ENCODE results near the gene RAB28.

RAB28 gene

GRCh38 chr4:13340672-13341071, 143.5 kb downstream of the RAB28 start:
- TF ChIP-seq POLR2A (IDR thresholded peaks at IDR 0.05; ENCODE audit: extremely low read depth, insufficient read length) (no peak), MYC (IDR thresholded peaks at IDR 0.05; ENCODE audit: low read depth, low read length) (no peak)
- TF ChIP-seq, protein P1, sequence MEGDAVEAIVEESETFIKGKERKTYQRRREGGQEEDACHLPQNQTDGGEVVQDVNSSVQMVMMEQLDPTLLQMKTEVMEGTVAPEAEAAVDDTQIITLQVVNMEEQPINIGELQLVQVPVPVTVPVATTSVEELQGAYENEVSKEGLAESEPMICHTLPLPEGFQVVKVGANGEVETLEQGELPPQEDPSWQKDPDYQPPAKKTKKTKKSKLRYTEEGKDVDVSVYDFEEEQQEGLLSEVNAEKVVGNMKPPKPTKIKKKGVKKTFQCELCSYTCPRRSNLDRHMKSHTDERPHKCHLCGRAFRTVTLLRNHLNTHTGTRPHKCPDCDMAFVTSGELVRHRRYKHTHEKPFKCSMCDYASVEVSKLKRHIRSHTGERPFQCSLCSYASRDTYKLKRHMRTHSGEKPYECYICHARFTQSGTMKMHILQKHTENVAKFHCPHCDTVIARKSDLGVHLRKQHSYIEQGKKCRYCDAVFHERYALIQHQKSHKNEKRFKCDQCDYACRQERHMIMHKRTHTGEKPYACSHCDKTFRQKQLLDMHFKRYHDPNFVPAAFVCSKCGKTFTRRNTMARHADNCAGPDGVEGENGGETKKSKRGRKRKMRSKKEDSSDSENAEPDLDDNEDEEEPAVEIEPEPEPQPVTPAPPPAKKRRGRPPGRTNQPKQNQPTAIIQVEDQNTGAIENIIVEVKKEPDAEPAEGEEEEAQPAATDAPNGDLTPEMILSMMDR (IDR thresholded peaks at IDR 0.05; ENCODE audit: low read depth, low read length): no peak
- TF ChIP-seq, protein P2, sequence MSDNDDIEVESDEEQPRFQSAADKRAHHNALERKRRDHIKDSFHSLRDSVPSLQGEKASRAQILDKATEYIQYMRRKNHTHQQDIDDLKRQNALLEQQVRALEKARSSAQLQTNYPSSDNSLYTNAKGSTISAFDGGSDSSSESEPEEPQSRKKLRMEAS (IDR thresholded peaks at IDR 0.05; ENCODE audit: low read depth, low read length): no peak
- no peak overlapping the region for H3K4me3 ChIP-seq (ENCODE audit: low read depth, low read length)
- no peak for DNase-seq (ENCODE audit: low read depth)

GRCh38 chr4:13331827-13332226, 152.3 kb downstream of the RAB28 start:
- DNase-seq (ENCODE audit: low read depth): no peak
- no peak overlapping the region for H3K4me3 ChIP-seq (ENCODE audit: low read depth, low read length)
- TF ChIP-seq, protein P2 (IDR thresholded peaks at IDR 0.05; ENCODE audit: low read depth, low read length): no peak
- TF ChIP-seq, protein P1 (IDR thresholded peaks at IDR 0.05; ENCODE audit: low read depth, low read length): no peak
- no peak for TF ChIP-seq MYC (IDR thresholded peaks at IDR 0.05; ENCODE audit: low read depth, low read length)
- no peak for TF ChIP-seq POLR2A (IDR thresholded peaks at IDR 0.05; ENCODE audit: extremely low read depth, insufficient read length)

DNA sequence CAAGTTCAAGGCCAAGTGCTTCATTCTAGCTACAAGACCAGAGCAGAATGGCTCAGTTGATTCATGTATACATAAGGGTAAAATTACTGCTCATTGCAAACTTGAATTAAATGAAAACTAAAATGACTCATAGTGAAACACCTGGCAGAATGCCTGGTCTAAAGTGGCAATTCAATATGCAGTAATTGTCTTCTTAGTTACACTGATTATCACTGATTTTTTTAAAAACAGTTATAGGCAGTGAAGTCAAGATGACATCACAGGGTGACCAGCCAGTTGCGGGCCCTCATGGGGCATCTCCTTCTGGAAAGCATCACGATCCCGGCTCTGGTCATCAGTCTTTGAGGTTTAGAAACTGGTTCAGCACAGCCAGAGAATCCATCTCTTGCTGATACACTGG, 154.2 kb downstream of the RAB28 start:
- TF ChIP-seq, protein P1 (IDR thresholded peaks at IDR 0.05; ENCODE audit: low read depth, low read length): no peak
- TF ChIP-seq MYC (IDR thresholded peaks at IDR 0.05; ENCODE audit: low read depth, low read length): no peak
- TF ChIP-seq, protein P2 (IDR thresholded peaks at IDR 0.05; ENCODE audit: low read depth, low read length): no peak
- no peak overlapping the region for H3K4me3 ChIP-seq (ENCODE audit: low read depth, low read length)
- no peak for DNase-seq (ENCODE audit: low read depth)

DNA sequence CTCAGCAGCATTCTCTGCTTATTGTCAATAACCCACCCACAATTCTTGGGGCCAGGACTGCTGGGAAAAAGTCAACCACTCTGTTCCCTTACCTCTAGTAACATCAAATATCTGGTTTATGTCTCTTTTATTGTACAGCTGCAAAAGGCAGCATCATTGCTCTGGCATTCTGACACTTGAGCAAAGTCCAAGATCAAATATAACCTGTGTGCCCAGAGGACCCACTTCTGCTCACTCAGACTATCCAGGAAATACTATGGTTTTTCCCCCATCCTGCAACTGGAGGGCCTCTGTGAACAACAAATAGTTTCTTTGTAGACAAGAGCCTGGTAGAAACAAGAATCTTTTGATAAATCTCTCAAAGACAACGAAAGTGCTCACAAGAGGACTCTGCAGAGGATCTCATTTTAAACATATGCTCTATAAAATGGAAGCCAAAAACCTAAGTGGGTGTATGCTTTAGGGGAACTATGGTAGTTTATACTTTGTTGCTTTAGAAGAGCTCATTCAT, 154.7 kb downstream of the RAB28 start:
- no peak for TF ChIP-seq MYC (IDR thresholded peaks at IDR 0.05; ENCODE audit: low read depth, low read length)
- TF ChIP-seq, protein P2 (IDR thresholded peaks at IDR 0.05; ENCODE audit: low read depth, low read length): no peak
- TF ChIP-seq, protein P1 (IDR thresholded peaks at IDR 0.05; ENCODE audit: low read depth, low read length): no peak
- no peak for TF ChIP-seq POLR2A (IDR thresholded peaks at IDR 0.05; ENCODE audit: extremely low read depth, insufficient read length)
- H3K4me3 ChIP-seq (ENCODE audit: low read depth, low read length): no peak overlapping the region
- DNase-seq (ENCODE audit: low read depth): no peak

DNA sequence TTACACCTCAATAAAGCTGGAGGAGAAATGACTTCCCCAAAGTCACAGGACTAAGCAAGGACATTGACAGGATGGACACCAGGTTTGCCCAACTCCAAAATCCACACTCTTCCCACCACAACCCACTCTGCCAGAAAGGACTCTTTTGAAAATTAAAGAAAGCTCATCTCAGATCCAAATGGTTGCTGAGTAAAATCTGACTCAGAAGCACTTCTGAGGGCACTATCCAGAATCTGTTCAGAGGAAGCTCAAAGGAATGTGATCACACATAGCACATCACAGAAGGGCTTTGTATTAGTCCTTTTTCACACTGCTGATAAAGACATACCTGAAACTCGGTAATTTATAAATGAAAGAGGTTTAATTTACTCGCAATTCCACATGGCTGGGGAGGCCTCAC, 155.5 kb downstream of the RAB28 start:
- no peak overlapping the region for H3K4me3 ChIP-seq (ENCODE audit: low read depth, low read length)
- TF ChIP-seq MYC (IDR thresholded peaks at IDR 0.05; ENCODE audit: low read depth, low read length): no peak
- TF ChIP-seq, protein P2 (IDR thresholded peaks at IDR 0.05; ENCODE audit: low read depth, low read length): no peak
- TF ChIP-seq, protein P1 (IDR thresholded peaks at IDR 0.05; ENCODE audit: low read depth, low read length): no peak
- TF ChIP-seq POLR2A (IDR thresholded peaks at IDR 0.05; ENCODE audit: extremely low read depth, insufficient read length): no peak
- DNase-seq (ENCODE audit: low read depth): no peak
